ENCODE results near the gene USP35. TPM values are rescaled to one million over a fixed set of nuclear protein-coding genes. Genes with fewer than 3 reads are reported as not detected.
A peak's percentile ranks its signal among the peaks of the same experiment; 100 is the strongest.

The USP35 gene
- total and polyA plus RNA-seq, 12 donors = 13.6 to 75.9 (median 32.1) TPM

DNA sequence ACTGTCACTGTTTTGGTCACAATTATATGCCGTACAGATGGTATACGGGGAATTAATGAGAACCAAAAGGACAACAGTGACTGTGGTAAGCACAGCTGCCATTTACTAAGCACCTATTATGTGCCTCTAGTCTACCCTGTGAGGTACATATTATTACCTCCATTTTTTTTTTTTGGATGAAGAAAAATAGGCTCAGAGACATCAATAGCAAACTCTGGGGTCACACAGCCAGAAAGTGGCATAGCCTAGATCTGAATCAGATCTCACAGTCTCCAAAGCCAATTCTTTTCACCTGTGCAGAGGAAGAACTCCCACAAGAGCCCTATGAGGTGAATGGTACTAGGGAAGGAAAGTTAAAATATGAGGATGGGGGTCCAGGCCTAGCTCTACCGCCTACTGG lies 68.9 kb downstream of the USP35 start:
- DNase-seq = no peak
- intact Hi-C loops (cut with DNase I) = loop anchor here in 1 of 2 donors (10.0 kb wide), 1 partner anchor 67 kb away; no protein-coding TSS in a partner anchor
- peaks cover 0 to 21% of the 10 kb centered on the region in 2 donors for H3K4me1 ChIP-seq (replicated peaks in 1 of 2)
- 89 to 100% (median 92%) methylated on average over 3 of the region's 3 CpGs for WGBS, 4 donors
- no peak for TF ChIP-seq POLR2A (IDR thresholded peaks at IDR 0.05)
- TF ChIP-seq, protein P1, sequence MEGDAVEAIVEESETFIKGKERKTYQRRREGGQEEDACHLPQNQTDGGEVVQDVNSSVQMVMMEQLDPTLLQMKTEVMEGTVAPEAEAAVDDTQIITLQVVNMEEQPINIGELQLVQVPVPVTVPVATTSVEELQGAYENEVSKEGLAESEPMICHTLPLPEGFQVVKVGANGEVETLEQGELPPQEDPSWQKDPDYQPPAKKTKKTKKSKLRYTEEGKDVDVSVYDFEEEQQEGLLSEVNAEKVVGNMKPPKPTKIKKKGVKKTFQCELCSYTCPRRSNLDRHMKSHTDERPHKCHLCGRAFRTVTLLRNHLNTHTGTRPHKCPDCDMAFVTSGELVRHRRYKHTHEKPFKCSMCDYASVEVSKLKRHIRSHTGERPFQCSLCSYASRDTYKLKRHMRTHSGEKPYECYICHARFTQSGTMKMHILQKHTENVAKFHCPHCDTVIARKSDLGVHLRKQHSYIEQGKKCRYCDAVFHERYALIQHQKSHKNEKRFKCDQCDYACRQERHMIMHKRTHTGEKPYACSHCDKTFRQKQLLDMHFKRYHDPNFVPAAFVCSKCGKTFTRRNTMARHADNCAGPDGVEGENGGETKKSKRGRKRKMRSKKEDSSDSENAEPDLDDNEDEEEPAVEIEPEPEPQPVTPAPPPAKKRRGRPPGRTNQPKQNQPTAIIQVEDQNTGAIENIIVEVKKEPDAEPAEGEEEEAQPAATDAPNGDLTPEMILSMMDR (IDR thresholded peaks at IDR 0.05) = no peak
- peak overlapping the region in 2 of 5 donors; percentile 71 to 79 for H3K27ac ChIP-seq
- no peaks in the 10 kb centered on the region for H3K27me3 ChIP-seq
- H3K36me3 ChIP-seq (replicated peaks in 1 of 2) = no peaks in the 10 kb centered on the region
- H3K9me3 ChIP-seq (replicated peaks in 1 of 3) = no peaks in the 10 kb centered on the region
- H3K4me3 ChIP-seq = no peak overlapping the region

DNA sequence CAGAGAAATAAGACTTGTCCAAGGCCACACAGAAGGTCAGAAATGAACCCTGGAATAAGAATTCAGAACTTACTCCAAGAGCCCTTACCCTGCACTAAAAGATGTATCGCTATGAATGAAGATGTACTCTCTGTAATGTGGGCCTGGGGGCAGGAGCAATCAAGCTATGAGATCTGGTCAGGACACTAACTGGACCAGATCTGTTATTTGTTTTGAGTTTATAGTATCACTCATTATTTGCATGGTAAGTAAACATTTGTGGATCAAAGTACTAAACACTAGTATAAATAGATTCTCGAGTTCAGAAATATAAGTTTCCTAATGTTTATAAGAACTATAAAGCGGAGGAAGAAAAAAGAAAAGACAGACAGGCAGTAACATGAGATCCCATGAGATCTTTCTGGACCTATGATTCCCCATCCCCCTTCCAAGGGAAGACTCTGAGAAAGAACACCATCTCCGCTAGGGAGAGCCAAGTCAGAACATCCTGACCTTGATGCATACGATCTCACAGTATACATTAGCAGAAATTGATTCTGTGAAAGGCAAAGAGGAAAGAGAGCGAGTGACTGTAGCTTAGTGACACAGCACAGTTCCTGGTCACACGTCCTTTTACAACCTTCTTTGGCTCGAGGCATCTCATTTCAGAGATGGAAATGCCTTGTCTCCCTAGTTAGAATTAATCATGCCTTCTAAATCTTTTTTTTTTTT lies 71.2 kb downstream of the USP35 start:
- TF ChIP-seq, protein P1 (IDR thresholded peaks at IDR 0.05) = no peak
- no peak for TF ChIP-seq POLR2A (IDR thresholded peaks at IDR 0.05)
- intact Hi-C loops (cut with DNase I) = loop anchor here in 1 of 2 donors (10.0 kb wide), 1 partner anchor 65 kb away; no protein-coding TSS in a partner anchor
- H3K36me3 ChIP-seq (replicated peaks in 1 of 2) = no peaks in the 10 kb centered on the region
- no peak overlapping the region for H3K4me3 ChIP-seq
- H3K9me3 ChIP-seq (replicated peaks in 1 of 3) = no peaks in the 10 kb centered on the region
- no peak for DNase-seq
- WGBS, 4 donors = 81 to 85% (median 84%) methylated on average over 8 of the region's 8 CpGs
- H3K27me3 ChIP-seq = no peaks in the 10 kb centered on the region
- H3K4me1 ChIP-seq (replicated peaks in 1 of 2) = peaks cover 0 to 21% of the 10 kb centered on the region in 2 donors
- H3K27ac ChIP-seq = no peak overlapping the region

DNA sequence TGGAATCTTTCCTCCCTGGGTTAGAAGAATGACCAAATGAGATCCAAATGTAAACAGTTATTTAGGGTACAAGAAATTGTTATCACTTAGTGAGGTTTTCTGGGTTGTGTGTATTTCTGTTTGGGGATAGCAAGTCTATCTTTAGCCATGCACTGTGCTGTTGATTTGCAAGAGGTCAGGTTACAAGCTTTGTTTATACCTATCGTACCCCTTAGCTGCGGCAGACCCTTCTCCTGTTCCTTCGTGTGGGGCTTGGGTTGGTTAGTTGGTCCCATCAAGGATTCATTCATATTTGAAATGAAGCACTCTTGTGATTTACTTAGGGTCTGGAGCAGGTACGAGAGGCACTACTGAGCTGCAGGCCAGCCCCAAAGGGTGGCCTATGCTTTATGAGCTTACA lies 72.6 kb downstream of the USP35 start:
- intact Hi-C loops (cut with DNase I) = no loop called here
- DNase-seq = no peak
- H3K27ac ChIP-seq = no peak overlapping the region
- no peaks in the 10 kb centered on the region for H3K27me3 ChIP-seq
- H3K9me3 ChIP-seq (replicated peaks in 1 of 3) = no peaks in the 10 kb centered on the region
- WGBS, 4 donors = 70 to 92% (median 79%) methylated on average over 4 of the region's 4 CpGs
- TF ChIP-seq, protein P1 (IDR thresholded peaks at IDR 0.05) = no peak
- no peak for TF ChIP-seq POLR2A (IDR thresholded peaks at IDR 0.05)
- H3K4me1 ChIP-seq (replicated peaks in 1 of 2) = peaks cover 0 to 21% of the 10 kb centered on the region in 2 donors
- no peak overlapping the region for H3K4me3 ChIP-seq
- H3K36me3 ChIP-seq (replicated peaks in 1 of 2) = no peaks in the 10 kb centered on the region

DNA sequence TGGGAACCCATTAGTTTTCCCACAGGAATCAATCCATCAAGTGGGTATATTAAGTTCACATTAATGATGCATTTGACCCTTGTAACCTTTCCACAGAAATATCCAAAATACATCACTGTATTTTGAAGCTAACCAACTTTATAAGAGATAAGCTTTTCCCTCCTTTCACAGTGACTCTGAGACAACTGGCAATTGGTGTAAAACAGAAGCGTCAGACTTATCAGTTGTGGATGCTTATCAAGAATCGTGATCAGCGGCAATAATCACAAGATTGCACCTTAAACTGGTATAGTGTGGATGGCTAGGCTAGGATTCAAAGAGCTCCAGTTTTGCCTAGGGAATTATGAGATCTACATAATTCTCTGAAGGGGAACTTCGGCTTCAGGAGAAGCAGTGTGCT lies 73.1 kb downstream of the USP35 start:
- intact Hi-C loops (cut with DNase I) = no loop called here
- 69 to 83% (median 79%) methylated on average over 4 of the region's 4 CpGs for WGBS, 4 donors
- H3K9me3 ChIP-seq (replicated peaks in 1 of 3) = no peaks in the 10 kb centered on the region
- peaks cover 0 to 21% of the 10 kb centered on the region in 2 donors for H3K4me1 ChIP-seq (replicated peaks in 1 of 2)
- H3K4me3 ChIP-seq = no peak overlapping the region
- TF ChIP-seq, protein P1 (IDR thresholded peaks at IDR 0.05) = no peak
- no peak for DNase-seq
- no peak overlapping the region for H3K27ac ChIP-seq
- H3K27me3 ChIP-seq = no peaks in the 10 kb centered on the region
- no peaks in the 10 kb centered on the region for H3K36me3 ChIP-seq (replicated peaks in 1 of 2)

Measured in adrenal gland (tissue), 12 donors.